Loucy (cell line): Measurements from ENCODE around the gene WDR33.

Source experiments
- H2AFZ ChIP-seq: fragments of 200-600 bp; sonication (generic); 2 replicates; pipeline ENCODE4 v1.6.0; 2016; ENCODE audit warnings: antibody characterized with exemption, mild to moderate bottlenecking, low read length, moderate library complexity
- H3F3A ChIP-seq: fragments of 200-600 bp; 2 replicates; pipeline ENCODE4 v1.6.0; 2016; ENCODE audit warnings: antibody characterized with exemption, low read depth, mild to moderate bottlenecking
- H3K27me3 ChIP-seq: fragments of 200-600 bp; sonication (generic); 2 replicates; pipeline ENCODE4 v1.6.1; 2014; ENCODE audit warnings: low read length, mild to moderate bottlenecking; ENCODE audit not compliant: insufficient read depth, poor library complexity, severe bottlenecking
- H3K36me3 ChIP-seq: fragments of 200-600 bp; sonication (generic); 2 replicates; pipeline ENCODE4 v1.6.1; 2016; ENCODE audit warnings: low read length; ENCODE audit not compliant: insufficient read depth
- H3K4me1 ChIP-seq: fragments of 200-600 bp; sonication (generic); 2 replicates; pipeline ENCODE4 v1.5.1; 2014; ENCODE audit warnings: low read length, mild to moderate bottlenecking; ENCODE audit not compliant: insufficient read depth, poor library complexity, severe bottlenecking
- H3K4me2 ChIP-seq: fragments of 200-600 bp; sonication (generic); 2 replicates; pipeline ENCODE4 v1.6.0; 2014; ENCODE audit warnings: antibody characterized with exemption, low read length, low read depth, mild to moderate bottlenecking; ENCODE audit not compliant: poor library complexity, severe bottlenecking
- H3K4me3 ChIP-seq: fragments of 200-600 bp; sonication (generic); 2 replicates; pipeline ENCODE4 v1.5.1; 2014; ENCODE audit warnings: low read length, mild to moderate bottlenecking, mixed read lengths; ENCODE audit not compliant: poor library complexity, severe bottlenecking
- H3K79me2 ChIP-seq: fragments of 200-600 bp; sonication (generic); 2 replicates; pipeline ENCODE4 v1.6.1; 2014; ENCODE audit warnings: low read length; ENCODE audit not compliant: insufficient read depth
- H3K9ac ChIP-seq: fragments of 200-600 bp; sonication (generic); 2 replicates; pipeline ENCODE4 v1.6.0; 2014; ENCODE audit warnings: mild to moderate bottlenecking, low read depth, low read length, moderate library complexity; ENCODE audit not compliant: poor library complexity, severe bottlenecking
- H3K9me2 ChIP-seq: fragments of 200-600 bp; sonication (generic); replicated peaks from 2 replicates; pipeline ENCODE4 v1.6.1; 2016; ENCODE audit warnings: low read depth, low read length, mixed read lengths
- H3K9me3 ChIP-seq: fragments of 200-600 bp; sonication (generic); 2 replicates; pipeline ENCODE4 v1.6.1; 2014; ENCODE audit warnings: mild to moderate bottlenecking, antibody characterized with exemption, low read length, low read depth; ENCODE audit not compliant: insufficient read depth
- H4K20me1 ChIP-seq: fragments of 200-600 bp; sonication (generic); 2 replicates; pipeline ENCODE4 v1.6.0; 2014; ENCODE audit warnings: antibody characterized with exemption, low read length, mild to moderate bottlenecking; ENCODE audit not compliant: insufficient read depth, poor library complexity, severe bottlenecking
- EZH2phosphoT487 ChIP-seq: fragments of 200-600 bp; IDR thresholded peaks from 2 replicates; pipeline ENCODE4 v1.6.1; 2018; ENCODE audit warnings: antibody characterized with exemption, mild to moderate bottlenecking, moderate library complexity, borderline replicate concordance
- TF ChIP-seq, protein P1 (sequence below): fragments of 200-600 bp; sonication (generic); conservative IDR thresholded peaks from 2 replicates; pipeline ENCODE4 v1.5.1; 2014; ENCODE audit warnings: mild to moderate bottlenecking, antibody characterized with exemption, low read length

Gene WDR33

DNA sequence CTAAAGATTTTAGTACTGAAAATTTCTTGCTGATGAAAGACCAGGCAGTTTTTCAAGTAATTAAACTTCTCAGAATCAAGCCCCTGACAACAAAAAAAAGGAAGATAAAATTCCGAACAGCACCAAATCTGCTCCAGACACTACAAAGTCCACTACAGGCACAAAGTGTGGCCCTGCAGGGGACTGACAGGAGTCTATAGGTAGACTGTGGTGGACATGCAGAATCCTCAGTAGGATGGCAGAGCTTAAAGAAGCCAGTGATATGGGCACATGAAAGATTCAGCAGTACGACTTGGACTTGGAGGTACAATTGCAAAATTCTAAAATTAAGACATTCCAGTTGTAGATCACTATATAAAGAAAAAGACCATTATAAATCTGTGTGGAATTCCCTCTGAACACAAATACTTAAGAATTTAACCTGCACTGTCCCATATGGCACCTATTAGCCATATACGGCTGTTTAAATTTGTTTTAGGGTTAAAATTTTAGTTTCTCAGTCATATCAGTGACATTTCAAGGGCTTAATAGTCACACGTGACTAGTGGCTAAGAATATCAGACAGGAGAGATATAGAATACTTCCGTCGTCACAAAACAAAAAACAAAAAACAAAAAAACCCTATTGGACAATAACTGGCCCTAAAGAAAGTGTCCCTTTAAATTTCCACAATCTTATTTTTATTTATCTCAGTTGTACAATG is 77.7 kb downstream of the WDR33 start:
- no peak overlapping the region for H3K4me2 ChIP-seq
- TF ChIP-seq, protein P1, sequence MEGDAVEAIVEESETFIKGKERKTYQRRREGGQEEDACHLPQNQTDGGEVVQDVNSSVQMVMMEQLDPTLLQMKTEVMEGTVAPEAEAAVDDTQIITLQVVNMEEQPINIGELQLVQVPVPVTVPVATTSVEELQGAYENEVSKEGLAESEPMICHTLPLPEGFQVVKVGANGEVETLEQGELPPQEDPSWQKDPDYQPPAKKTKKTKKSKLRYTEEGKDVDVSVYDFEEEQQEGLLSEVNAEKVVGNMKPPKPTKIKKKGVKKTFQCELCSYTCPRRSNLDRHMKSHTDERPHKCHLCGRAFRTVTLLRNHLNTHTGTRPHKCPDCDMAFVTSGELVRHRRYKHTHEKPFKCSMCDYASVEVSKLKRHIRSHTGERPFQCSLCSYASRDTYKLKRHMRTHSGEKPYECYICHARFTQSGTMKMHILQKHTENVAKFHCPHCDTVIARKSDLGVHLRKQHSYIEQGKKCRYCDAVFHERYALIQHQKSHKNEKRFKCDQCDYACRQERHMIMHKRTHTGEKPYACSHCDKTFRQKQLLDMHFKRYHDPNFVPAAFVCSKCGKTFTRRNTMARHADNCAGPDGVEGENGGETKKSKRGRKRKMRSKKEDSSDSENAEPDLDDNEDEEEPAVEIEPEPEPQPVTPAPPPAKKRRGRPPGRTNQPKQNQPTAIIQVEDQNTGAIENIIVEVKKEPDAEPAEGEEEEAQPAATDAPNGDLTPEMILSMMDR, result no peak
- no peak for TF ChIP-seq EZH2phosphoT487
- no peak overlapping the region for H3K4me3 ChIP-seq
- no peaks in the 10 kb centered on the region for H4K20me1 ChIP-seq
- H3F3A ChIP-seq, result no peaks in the 10 kb centered on the region
- H3K9me3 ChIP-seq, result no peaks in the 10 kb centered on the region
- no peaks in the 10 kb centered on the region for H3K9me2 ChIP-seq
- no peaks in the 10 kb centered on the region for H3K79me2 ChIP-seq
- 0 out of 2 replicates have a peak, but pooled peaks cover 4% of the 10 kb centered on the region for H3K36me3 ChIP-seq
- no peaks in the 10 kb centered on the region for H3K27me3 ChIP-seq
- H2AFZ ChIP-seq, result no peak overlapping the region
- no peak overlapping the region for H3K9ac ChIP-seq
- H3K4me1 ChIP-seq, result no peaks in the 10 kb centered on the region

DNA sequence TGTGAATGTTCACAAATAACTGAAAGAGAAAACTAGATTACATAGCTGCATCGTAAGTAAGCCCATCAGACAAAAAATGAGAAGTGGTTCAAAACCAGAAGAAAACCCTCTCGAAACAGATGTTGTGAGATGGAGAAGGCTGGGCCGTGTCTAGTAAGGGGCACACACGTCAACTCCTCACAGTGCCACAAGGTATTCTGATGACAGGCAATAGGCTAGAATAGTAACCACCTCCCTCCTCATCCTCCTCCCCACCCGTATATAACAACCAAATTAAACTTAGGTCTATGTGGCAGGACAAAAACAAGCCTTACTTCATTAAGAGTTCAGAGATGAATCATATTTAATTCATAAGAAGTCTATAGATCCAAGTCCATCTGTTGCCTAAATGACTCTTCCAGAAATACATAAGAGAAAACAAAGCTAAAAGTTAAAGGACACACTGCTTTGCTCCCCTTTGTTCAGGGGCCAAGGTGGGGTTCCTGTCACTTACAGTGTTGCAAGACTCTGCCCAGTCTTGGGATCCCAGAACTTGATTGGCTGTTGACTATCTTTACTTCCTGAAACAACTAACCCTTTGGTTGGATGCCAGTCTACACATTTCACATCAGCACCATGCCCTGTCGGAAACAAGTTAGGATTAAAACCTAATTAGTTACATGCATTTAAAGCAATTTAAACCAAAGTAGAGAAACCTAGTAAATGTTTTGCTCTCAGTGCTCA is 84.7 kb downstream of the WDR33 start:
- Histone ChIP-seq H3K4me1 (no peaks in the 10 kb centered on the region), H3K9ac (no peak overlapping the region), H3K4me2 (no peak overlapping the region), H3K36me3 (peaks cover 24% of the 10 kb centered on the region; the same call in 1 of the 2 replicates), H3K79me2 (no peaks in the 10 kb centered on the region), H2AFZ (no peak overlapping the region), H3K4me3 (no peak overlapping the region), H3K9me3 (no peaks in the 10 kb centered on the region), H3K27me3 (no peaks in the 10 kb centered on the region), H3F3A (no peaks in the 10 kb centered on the region), H3K9me2 (no peaks in the 10 kb centered on the region), H4K20me1 (no peaks in the 10 kb centered on the region)
- no peak for TF ChIP-seq EZH2phosphoT487
- TF ChIP-seq, protein P1, result no peak

DNA sequence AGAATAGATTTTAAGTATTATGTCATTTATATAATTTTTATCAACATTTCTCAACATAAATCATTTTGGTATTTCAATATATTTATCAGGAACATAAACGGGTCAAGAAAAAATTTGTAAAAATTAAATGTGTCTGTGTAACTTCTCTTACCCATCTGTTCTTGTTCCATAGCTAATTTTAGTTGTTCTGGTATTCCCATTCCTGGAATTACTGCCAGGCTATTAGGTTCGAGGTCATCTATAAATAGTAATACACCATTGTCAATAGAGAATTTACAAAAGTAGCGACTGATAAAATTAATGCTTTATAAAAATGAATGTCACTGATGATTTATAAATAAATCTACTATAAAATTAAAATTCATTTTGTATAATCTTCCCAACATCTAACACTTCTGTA is 88.2 kb downstream of the WDR33 start:
- peaks cover 51% of the 10 kb centered on the region; the same call in 1 of the 2 replicates for H3K36me3 ChIP-seq

More for the DNA sequence above, 88.2 kb downstream of the WDR33 start:
- TF ChIP-seq, protein P1, result no peak
- no peak for TF ChIP-seq EZH2phosphoT487
- H3K9me2 ChIP-seq, result no peaks in the 10 kb centered on the region
- no peaks in the 10 kb centered on the region for H3K27me3 ChIP-seq
- no peaks in the 10 kb centered on the region for H3K4me1 ChIP-seq
- H3K9ac ChIP-seq, result no peak overlapping the region
- no peaks in the 10 kb centered on the region for H3F3A ChIP-seq
- no peaks in the 10 kb centered on the region for H4K20me1 ChIP-seq
- no peaks in the 10 kb centered on the region for H3K9me3 ChIP-seq
- H3K4me2 ChIP-seq, result no peak overlapping the region
- no peaks in the 10 kb centered on the region for H3K79me2 ChIP-seq
- H3K4me3 ChIP-seq, result no peak overlapping the region
- no peak overlapping the region for H2AFZ ChIP-seq
